CD8-positive, alpha-beta memory T cell (primary cell): ENCODE data around the gene RNF212B. TPM values are rescaled to one million over a fixed set of nuclear protein-coding genes. Genes with fewer than 3 reads are reported as not detected.
A peak's percentile ranks its signal among the peaks of the same experiment; 100 is the strongest.

Source experiments
- CTCF ChIA-PET: fragments of 350-600 bp; sonication (Branson Sonifier 250); formaldehyde crosslinking; loops from one replicate; lab custom pipeline; 2021; ENCODE audit warnings: antibody characterized with exemption; lab: Charles Lee
- POLR2A ChIA-PET: fragments of 350-600 bp; sonication (Branson Sonifier 250); formaldehyde crosslinking; loops from one replicate; lab custom pipeline; 2021; ENCODE audit warnings: antibody characterized with exemption; lab: Charles Lee
- DNase-seq, 5 donors: peaks; one replicate each; pipeline versions ENCODE4 v3.0.0 to v3.0.0-alpha.2; 2020 to 2022; ENCODE audit warnings: mixed read lengths in 1 of 5
- H3K27ac ChIP-seq: one replicate; pipeline ENCODE4 v1.7.0; 2013; ENCODE audit warnings: low read depth, mild to moderate bottlenecking, low read length, moderate library complexity
- H3K27me3 ChIP-seq: 2 replicates; pipeline ENCODE4 v1.7.0; 2013; ENCODE audit warnings: low read length, mild to moderate bottlenecking; ENCODE audit not compliant: insufficient read depth, poor library complexity, severe bottlenecking
- H3K36me3 ChIP-seq: 2 replicates; pipeline ENCODE4 v1.7.0; 2013; ENCODE audit warnings: mild to moderate bottlenecking, low read length, moderate library complexity; ENCODE audit not compliant: insufficient read depth
- H3K4me1 ChIP-seq: 2 replicates; pipeline ENCODE4 v1.7.0; 2013; ENCODE audit warnings: mild to moderate bottlenecking, low read length, moderate library complexity; ENCODE audit not compliant: insufficient read depth
- H3K4me3 ChIP-seq: 2 replicates; pipeline ENCODE4 v1.7.0; 2013; ENCODE audit warnings: mild to moderate bottlenecking, low read length
- H3K9me3 ChIP-seq: 2 replicates; pipeline ENCODE4 v1.7.0; 2013; ENCODE audit warnings: mild to moderate bottlenecking, low read length
- H3K27ac Mint-ChIP-seq, 8 donors: one replicate each; pipeline ENCODE4 v1.8.0; 2020 to 2021; ENCODE audit warnings: mixed read lengths in 8 of 8, mild to moderate bottlenecking in 6 of 8, inconsistent platforms in 3 of 8, moderate library complexity in 3 of 8
- H3K27me3 Mint-ChIP-seq, 2 donors: one replicate each; pipeline ENCODE4 v1.8.0; 2020 to 2021; ENCODE audit warnings: mixed read lengths in 2 of 2, mild to moderate bottlenecking in 1 of 2, moderate library complexity in 1 of 2
- H3K36me3 Mint-ChIP-seq, 3 donors: one replicate each; pipeline ENCODE4 v1.8.0; 2020 to 2021; ENCODE audit warnings: mixed read lengths in 3 of 3, inconsistent platforms in 1 of 3, mild to moderate bottlenecking in 1 of 3
- H3K4me1 Mint-ChIP-seq, 3 donors: one replicate each; pipeline ENCODE4 v1.8.0; 2020 to 2021; ENCODE audit warnings: mixed read lengths in 3 of 3, inconsistent platforms in 1 of 3, mild to moderate bottlenecking in 1 of 3
- H3K4me3 Mint-ChIP-seq, 7 donors: one replicate each; pipeline ENCODE4 v1.8.0; 2020 to 2021; ENCODE audit warnings: mixed read lengths in 7 of 7, mild to moderate bottlenecking in 6 of 7, moderate library complexity in 4 of 7, inconsistent platforms in 2 of 7
- H3K9me3 Mint-ChIP-seq, 5 donors: one replicate each; pipeline ENCODE4 v1.8.0; 2020 to 2022; ENCODE audit warnings: mixed read lengths in 5 of 5, mild to moderate bottlenecking in 3 of 5, moderate library complexity in 2 of 5, inconsistent platforms in 1 of 5
- polyA plus RNA-seq: library from polyadenylated mRNA; unstranded; fragments of 300-500 nt; fragmentation: Illumina TruSeq; gene quantifications from one replicate; pipeline ENCODE4 v1.2.3, GENCODE V29; 2021
- total RNA-seq, 2 experiments: library from RNA; stranded (reverse); gene quantifications; one replicate each; pipeline ENCODE4 v1.2.3, GENCODE V29; 2021

Gene RNF212B
- total and polyA plus RNA-seq, 3 experiments from 2014 or later, result not detected

DNA sequence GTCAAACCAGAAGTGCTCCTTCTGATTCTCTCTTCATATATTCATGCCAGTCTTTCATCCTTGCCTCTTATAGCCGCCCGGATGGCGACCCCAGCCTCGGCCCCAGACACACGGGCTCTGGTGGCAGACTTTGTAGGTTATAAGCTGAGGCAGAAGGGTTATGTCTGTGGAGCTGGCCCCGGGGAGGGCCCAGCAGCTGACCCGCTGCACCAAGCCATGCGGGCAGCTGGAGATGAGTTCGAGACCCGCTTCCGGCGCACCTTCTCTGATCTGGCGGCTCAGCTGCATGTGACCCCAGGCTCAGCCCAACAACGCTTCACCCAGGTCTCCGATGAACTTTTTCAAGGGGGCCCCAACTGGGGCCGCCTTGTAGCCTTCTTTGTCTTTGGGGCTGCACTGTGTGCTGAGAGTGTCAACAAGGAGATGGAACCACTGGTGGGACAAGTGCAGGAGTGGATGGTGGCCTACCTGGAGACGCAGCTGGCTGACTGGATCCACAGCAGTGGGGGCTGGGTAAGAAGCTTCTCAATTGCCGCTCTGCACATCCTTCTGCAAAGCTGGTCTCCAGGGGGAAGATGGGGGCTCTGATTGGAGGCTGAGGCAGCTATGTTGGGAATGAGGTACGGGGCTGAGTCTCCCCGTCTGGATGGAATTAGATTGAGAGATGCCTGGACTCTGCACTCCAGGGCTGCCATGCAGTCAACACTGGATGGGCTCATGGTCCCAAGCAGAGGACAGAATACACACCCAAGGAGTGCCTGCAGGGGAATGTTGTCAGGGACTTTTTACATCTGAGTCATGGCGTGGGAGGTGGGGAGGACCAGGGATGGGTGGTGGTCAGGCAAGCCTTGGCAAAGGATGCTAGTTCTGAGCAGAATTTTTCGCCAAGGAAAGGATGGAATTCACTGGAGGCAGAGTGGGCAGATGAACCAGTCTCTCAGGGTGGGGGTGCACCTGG lies 70.2 kb downstream of the RNF212B start:
- H3K4me1 ChIP-seq, result peaks cover 8% of the 10 kb centered on the region
- H3K4me3 ChIP-seq, result no peak overlapping the region
- DNase-seq, result no peak
- H3K27me3 Mint-ChIP-seq, result peaks cover 19 to 55% of the 10 kb centered on the region in 2 donors
- no peaks in the 10 kb centered on the region for H3K36me3 ChIP-seq
- H3K4me3 Mint-ChIP-seq, result peak overlapping the region in 1 of 7 donors; percentile 15
- H3K9me3 Mint-ChIP-seq, result no peaks in the 10 kb centered on the region
- H3K27ac ChIP-seq, result peak overlapping the region; percentile 71
- H3K27ac Mint-ChIP-seq, result peak overlapping the region in 2 of 8 donors; percentile 27 to 63
- peaks cover 12% of the 10 kb centered on the region for H3K27me3 ChIP-seq
- CTCF ChIA-PET, result interaction anchor here (1.2 to 1.6 kb wide), 2 partner anchors 13 to 72 kb away, joined by 4 to 5 read pairs; partner anchors contain the start of gene PABPN1
- POLR2A ChIA-PET, result interaction anchor here (1.0 kb wide), 1 partner anchor 14 kb away, joined by 3 read pairs; no protein-coding TSS in a partner anchor
- H3K9me3 ChIP-seq, result no peaks in the 10 kb centered on the region
- H3K4me1 Mint-ChIP-seq, result peaks cover 2 to 6% (median 3%) of the 10 kb centered on the region in 3 donors
- peaks cover 0 to 4% (median 0%) of the 10 kb centered on the region in 3 donors for H3K36me3 Mint-ChIP-seq

DNA sequence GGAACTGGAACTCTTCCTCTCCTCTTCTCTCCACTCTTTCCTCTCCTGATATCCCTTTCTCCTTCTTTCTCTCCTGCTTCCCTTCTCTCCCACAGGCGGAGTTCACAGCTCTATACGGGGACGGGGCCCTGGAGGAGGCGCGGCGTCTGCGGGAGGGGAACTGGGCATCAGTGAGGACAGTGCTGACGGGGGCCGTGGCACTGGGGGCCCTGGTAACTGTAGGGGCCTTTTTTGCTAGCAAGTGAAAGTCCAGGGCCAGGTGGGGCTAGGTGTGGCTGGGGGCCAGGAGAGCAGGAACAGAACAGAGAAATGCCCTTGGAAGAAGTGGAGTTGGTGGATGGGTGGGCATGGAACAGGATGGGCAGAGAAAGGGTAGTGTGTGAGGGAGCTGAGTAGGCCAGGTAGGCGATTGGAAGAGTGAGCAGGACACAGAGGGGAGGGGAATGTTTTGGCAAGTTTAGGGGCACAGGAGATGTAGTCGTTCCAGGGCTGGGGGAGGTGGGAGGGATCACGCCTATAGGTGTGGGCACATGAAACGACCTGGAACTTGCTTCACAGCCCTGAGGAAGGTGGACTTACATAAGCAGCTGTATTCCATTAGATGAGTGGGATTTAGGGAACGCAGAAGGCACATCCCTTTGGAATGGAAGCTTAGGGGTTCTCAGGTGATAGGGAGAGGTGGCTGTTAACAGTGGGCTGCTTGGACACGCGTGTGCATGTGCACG lies 71.1 kb downstream of the RNF212B start:
- Histone ChIP-seq H3K9me3 (no peaks in the 10 kb centered on the region), H3K36me3 (no peaks in the 10 kb centered on the region), H3K27me3 (peaks cover 12% of the 10 kb centered on the region), H3K27ac (no peak overlapping the region), H3K4me3 (no peak overlapping the region), H3K4me1 (no peaks in the 10 kb centered on the region)
- POLR2A ChIA-PET, result no interaction called here
- Mint-ChIP-seq H3K9me3 (no peaks in the 10 kb centered on the region), H3K4me1 (no peaks in the 10 kb centered on the region), H3K4me3 (peak overlapping the region in 1 of 7 donors; percentile 33), H3K27ac (peak overlapping the region in 2 of 8 donors; percentile 21 to 88), H3K36me3 (peaks cover 0 to 4% (median 0%) of the 10 kb centered on the region in 3 donors), H3K27me3 (peaks cover 19 to 55% of the 10 kb centered on the region in 2 donors)
- no peak for DNase-seq
- CTCF ChIA-PET, result interaction anchor here (0.9 to 1.6 kb wide), 2 partner anchors 10 to 71 kb away, joined by 3 to 4 read pairs; no protein-coding TSS in a partner anchor

DNA sequence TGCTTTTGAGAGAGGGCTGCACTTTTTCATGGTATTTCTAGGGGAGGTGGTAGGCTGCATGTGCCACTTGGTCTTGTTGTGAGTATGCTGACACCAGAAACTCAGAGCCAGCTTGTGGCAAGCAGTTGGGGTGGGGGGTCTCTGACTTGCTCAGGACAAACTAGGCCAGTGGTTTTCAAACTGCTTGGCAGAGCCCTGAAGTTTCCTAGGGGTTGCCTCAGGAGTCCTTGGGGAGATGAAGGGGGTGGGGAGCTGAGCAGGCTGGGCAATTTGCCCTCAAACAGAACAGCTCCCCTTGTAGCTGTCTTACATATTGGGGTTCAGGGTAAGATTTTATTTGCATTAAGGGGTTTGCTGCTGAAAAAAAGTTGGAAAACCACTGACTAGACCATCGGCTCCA lies 72.8 kb downstream of the RNF212B start:
- Histone ChIP-seq H3K36me3 (no peaks in the 10 kb centered on the region), H3K27ac (no peak overlapping the region), H3K9me3 (no peaks in the 10 kb centered on the region), H3K27me3 (peaks cover 12% of the 10 kb centered on the region), H3K4me1 (no peaks in the 10 kb centered on the region), H3K4me3 (no peak overlapping the region)
- Mint-ChIP-seq H3K9me3 (no peaks in the 10 kb centered on the region), H3K36me3 (peaks cover 0 to 4% (median 0%) of the 10 kb centered on the region in 3 donors), H3K4me1 (no peaks in the 10 kb centered on the region), H3K27ac (peak overlapping the region in 1 of 8 donors; percentile 50), H3K4me3 (no peak overlapping the region), H3K27me3 (peaks cover 17 to 50% of the 10 kb centered on the region in 2 donors)
- DNase-seq, result no peak
- POLR2A ChIA-PET, result interaction anchor here (1.0 kb wide), 1 partner anchor 11 kb away, joined by 4 read pairs; the partner anchor contains the start of gene PABPN1
- CTCF ChIA-PET, result interaction anchor here (0.7 to 2.2 kb wide), 3 partner anchors 8 to 14 kb away, joined by 3 to 5 read pairs (median 5); partner anchors contain the start of gene PPP1R3E

DNA sequence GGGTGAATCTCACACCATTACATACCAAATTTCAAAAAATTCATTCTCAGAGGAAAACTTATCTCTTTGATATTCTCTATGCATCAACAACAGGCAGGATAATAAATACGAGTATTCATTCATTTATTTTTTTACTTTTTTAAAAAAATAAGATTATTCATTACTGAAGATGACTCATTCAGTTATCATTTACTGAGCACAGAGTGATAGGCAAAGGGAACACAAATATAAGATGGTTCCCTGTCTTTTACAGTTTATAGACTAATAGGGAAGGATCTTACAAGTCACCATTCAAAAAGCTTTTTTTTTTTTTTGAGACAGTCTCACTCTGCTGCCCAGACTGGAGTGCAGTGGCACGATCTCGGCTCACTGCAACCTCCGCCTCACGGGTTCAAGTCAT lies 78.6 kb downstream of the RNF212B start:
- no peaks in the 10 kb centered on the region for H3K9me3 ChIP-seq
- Mint-ChIP-seq H3K9me3 (no peaks in the 10 kb centered on the region), H3K36me3 (peaks cover 0 to 2% (median 0%) of the 10 kb centered on the region in 3 donors), H3K27ac (no peak overlapping the region), H3K27me3 (peaks cover 2 to 12% of the 10 kb centered on the region in 2 donors), H3K4me3 (no peak overlapping the region), H3K4me1 (peaks cover 13 to 15% (median 13%) of the 10 kb centered on the region in 3 donors)
- H3K27ac ChIP-seq, result no peak overlapping the region
- no peak overlapping the region for H3K4me3 ChIP-seq
- DNase-seq, result no peak
- ChIA-PET POLR2A (interaction anchor here (0.7 kb wide), 2 partner anchors 43 to 196 kb away, joined by 3 to 8 read pairs; no protein-coding TSS in a partner anchor), CTCF (interaction anchor here (1.0 to 1.1 kb wide), 2 partner anchors 14 to 17 kb away, joined by 3 read pairs; partner anchors contain the start of gene PPP1R3E)
- no peaks in the 10 kb centered on the region for H3K27me3 ChIP-seq
- peaks cover 10% of the 10 kb centered on the region for H3K4me1 ChIP-seq
- H3K36me3 ChIP-seq, result no peaks in the 10 kb centered on the region

DNA sequence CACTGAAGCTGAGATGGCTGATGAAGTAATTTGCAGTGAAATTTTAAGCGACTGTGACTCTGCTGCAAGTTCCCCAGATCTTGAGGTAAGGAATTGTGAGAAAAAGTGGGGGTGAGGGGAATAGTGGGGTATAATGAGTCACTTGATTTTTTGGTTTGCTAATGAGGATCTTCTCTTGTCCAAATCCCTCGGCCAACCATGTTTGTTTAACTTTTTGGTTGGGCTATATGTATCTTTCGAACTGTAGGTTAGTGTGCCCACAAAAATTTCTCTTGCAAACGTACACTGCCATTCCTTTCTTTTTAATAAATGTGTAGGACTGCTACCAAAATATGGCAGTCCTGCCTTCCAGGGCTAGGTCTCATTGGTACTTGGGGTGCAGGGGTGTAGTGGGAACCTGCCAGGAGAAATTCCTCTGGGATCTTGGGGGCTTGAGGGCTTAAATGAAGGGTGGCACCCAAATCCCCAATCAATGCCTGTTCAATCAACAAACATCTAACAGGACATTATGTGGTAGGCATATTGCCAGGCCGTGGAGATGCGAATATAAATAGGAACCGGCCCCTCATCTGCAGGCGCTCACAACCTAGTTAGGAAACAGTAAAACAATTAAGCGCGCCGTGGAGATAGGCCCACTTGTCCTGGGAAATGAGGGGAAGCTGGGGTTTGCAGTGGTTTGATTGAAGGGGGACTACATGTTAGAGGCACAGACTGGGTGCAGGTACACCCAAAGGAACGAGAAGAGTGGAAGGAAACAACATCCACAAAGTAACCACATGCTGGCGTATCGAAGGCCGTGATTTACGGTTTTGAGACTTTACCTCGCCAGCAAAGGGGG lies 82.2 kb downstream of the RNF212B start:
- Histone ChIP-seq H3K27me3 (no peaks in the 10 kb centered on the region), H3K4me3 (peak overlapping the region; percentile 77), H3K27ac (peak overlapping the region; percentile 83), H3K4me1 (peaks cover 23% of the 10 kb centered on the region), H3K36me3 (peaks cover 20% of the 10 kb centered on the region), H3K9me3 (no peaks in the 10 kb centered on the region)
- Mint-ChIP-seq H3K9me3 (no peaks in the 10 kb centered on the region), H3K4me1 (peaks cover 29 to 35% (median 30%) of the 10 kb centered on the region in 3 donors), H3K36me3 (peaks cover 0 to 33% (median 5%) of the 10 kb centered on the region in 3 donors), H3K27me3 (peaks cover 3 to 9% of the 10 kb centered on the region in 2 donors), H3K4me3 (peak overlapping the region; percentile 89 to 98 (median 93)), H3K27ac (peak overlapping the region; percentile 90 to 99 (median 98))
- POLR2A ChIA-PET, result interaction anchor here (0.6 to 5.0 kb wide), 8 partner anchors 17 to 795 kb away, joined by 3 to 146 read pairs (median 5); partner anchors contain the start of genes ACIN1, C14orf119, HAUS4 and HOMEZ
- no peak for DNase-seq
- CTCF ChIA-PET, result interaction anchor here (0.6 to 3.6 kb wide), 12 partner anchors 10 to 225 kb away, joined by 3 to 52 read pairs (median 4); partner anchors contain the start of genes ACIN1, C14orf119 and PPP1R3E

DNA sequence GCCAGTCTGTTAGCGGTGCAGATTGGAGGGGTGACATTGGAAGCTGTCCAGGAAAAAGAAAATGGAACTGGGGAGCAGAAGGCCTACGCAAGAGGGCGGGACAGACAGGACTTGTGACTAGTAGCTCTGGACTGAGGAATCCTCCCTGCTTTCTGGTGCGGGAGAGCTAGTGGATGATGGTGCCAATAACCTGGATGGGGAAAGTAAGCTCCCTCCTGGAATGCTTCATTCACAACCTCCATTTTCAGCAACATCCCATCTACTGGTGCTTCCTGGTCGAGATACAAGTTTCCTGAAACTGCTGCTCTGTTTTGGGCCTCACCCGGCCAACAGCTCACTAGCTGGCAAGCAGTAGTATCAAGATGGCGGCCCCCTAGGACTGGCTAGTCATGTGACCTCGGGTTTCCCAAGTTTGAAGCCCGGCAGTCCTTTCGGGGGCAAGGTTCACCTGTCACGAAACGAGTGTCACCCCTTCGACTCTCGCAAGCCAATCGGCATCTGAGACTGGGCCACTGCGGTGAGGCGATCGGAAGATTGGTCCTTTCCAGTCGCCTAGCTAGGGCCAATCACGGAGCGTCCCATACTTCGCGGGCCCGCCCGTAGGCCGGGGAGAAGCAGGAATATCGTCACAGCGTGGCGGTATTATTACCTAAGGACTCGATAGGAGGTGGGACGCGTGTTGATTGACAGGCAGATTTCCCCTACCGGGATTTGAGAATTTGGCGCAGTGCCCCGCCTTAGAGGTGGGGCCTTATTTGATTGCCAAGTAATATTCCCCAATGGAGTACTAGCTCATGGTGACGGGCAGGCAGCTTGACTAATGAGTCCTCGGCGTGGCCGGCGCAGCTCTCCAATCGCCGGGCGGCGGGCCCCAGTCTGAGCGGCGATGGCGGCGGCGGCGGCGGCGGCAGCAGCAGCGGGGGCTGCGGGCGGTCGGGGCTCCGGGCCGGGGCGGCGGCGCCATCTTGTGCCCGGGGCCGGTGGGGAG lies 83.1 kb downstream of the RNF212B start, which contains the start of gene PABPN1:
TSS of gene PABPN1 (plus strand) at position 874 of the 988 bp plus-strand sequence. CDS start at position 887, 13 bp downstream.
- H3K27ac Mint-ChIP-seq, result peak within 1 kb of the TSS; percentile 91 to 99 (median 98)
- H3K4me3 ChIP-seq, result peak within 1 kb of the TSS; percentile 79
- DNase-seq, result peak; percentile 94 to 99 (median 99)
- peaks cover 29 to 35% (median 30%) of the 10 kb centered on the region in 3 donors for H3K4me1 Mint-ChIP-seq
- no peaks in the 10 kb centered on the region for H3K9me3 ChIP-seq
- H3K9me3 Mint-ChIP-seq, result no peaks in the 10 kb centered on the region
- POLR2A ChIA-PET, result interaction anchor here (0.5 to 5.0 kb wide), 14 partner anchors 10 to 794 kb away, joined by 3 to 146 read pairs (median 4); partner anchors contain the start of genes ACIN1, C14orf119, HAUS4 and HOMEZ
- no peaks in the 10 kb centered on the region for H3K27me3 ChIP-seq
- CTCF ChIA-PET, result interaction anchor here (0.8 to 3.7 kb wide), 19 partner anchors 9 to 760 kb away, joined by 3 to 52 read pairs (median 4); partner anchors contain the start of genes ACIN1, AJUBA, C14orf119 and HOMEZ
- peak within 1 kb of the TSS; percentile 91 to 99 (median 93) for H3K4me3 Mint-ChIP-seq
- H3K27ac ChIP-seq, result peak within 1 kb of the TSS; percentile 83
- H3K27me3 Mint-ChIP-seq, result peaks cover 3 to 9% of the 10 kb centered on the region in 2 donors
- peaks cover 23% of the 10 kb centered on the region for H3K4me1 ChIP-seq
- H3K36me3 Mint-ChIP-seq, result peaks cover 0 to 41% (median 6%) of the 10 kb centered on the region in 3 donors
- H3K36me3 ChIP-seq, result peaks cover 20% of the 10 kb centered on the region
